ENCODE measurements around the gene DIAPH2. TPM values are rescaled to one million over a fixed set of nuclear protein-coding genes. Genes with fewer than 3 reads are reported as not detected.

Gene DIAPH2
- total and polyA plus RNA-seq, 2 donors (not counting 1 experiment from before 2014, with no cell fraction given) = 16.8 to 18.5 TPM

GRCh38 chrX:97609357-97609756, 924.7 kb downstream of the DIAPH2 start:
- Histone ChIP-seq H3K36me3 (ENCODE audit: control insufficient read depth, insufficient read depth, low read length) (no peaks in the 10 kb centered on the region), H3K9ac (ENCODE audit: insufficient read depth, low read length) (no peak overlapping the region), H3K4me2 (ENCODE audit: extremely low read depth, insufficient read depth, low read length) (no peak overlapping the region), H2AFZ (ENCODE audit: low read length) (no peak overlapping the region), H3K9me3 (ENCODE audit: control insufficient read depth, insufficient read depth, low read depth, low read length) (no peaks in the 10 kb centered on the region), H3K27ac (ENCODE audit: insufficient read depth, low read length) (no peak overlapping the region), H4K20me1 (ENCODE audit: control insufficient read depth, extremely low read depth, insufficient read depth, low read length) (no peaks in the 10 kb centered on the region), H3K79me2 (ENCODE audit: control insufficient read depth, insufficient read depth, low read length) (no peaks in the 10 kb centered on the region), H3K4me3 (replicated peaks in 1 of 4; ENCODE audit: control extremely low read depth in 1 of 4, insufficient read depth in 1 of 4, low read depth in 3 of 4, low read length in 4 of 4) (no peak overlapping the region), H3K4me1 (ENCODE audit: control insufficient read depth, extremely low read depth, insufficient read depth, low read length) (no peaks in the 10 kb centered on the region), H3K27me3 (ENCODE audit: control insufficient read depth, insufficient read depth, low read length) (no peaks in the 10 kb centered on the region)
- TF ChIP-seq CTCF (conservative IDR thresholded peaks at IDR 0.05 in 1 of 2, IDR thresholded peaks at IDR 0.05 in 1 of 2; ENCODE audit: low read depth in 1 of 2, low read length in 2 of 2) (no peak), EZH2 (IDR thresholded peaks at IDR 0.05; ENCODE audit: low read length, missing control alignments) (no peak)
- no peak for DNase-seq (ENCODE audit: low read depth in 2 of 2)

- H3K79me2 ChIP-seq (ENCODE audit: control insufficient read depth, insufficient read depth, low read length) = no peaks in the 10 kb centered on the region
- no peak for DNase-seq (ENCODE audit: low read depth in 2 of 2)
- H3K9ac ChIP-seq (ENCODE audit: insufficient read depth, low read length) = no peak overlapping the region
- no peak overlapping the region for H2AFZ ChIP-seq (ENCODE audit: low read length)
- H3K27me3 ChIP-seq (ENCODE audit: control insufficient read depth, insufficient read depth, low read length) = no peaks in the 10 kb centered on the region
- H4K20me1 ChIP-seq (ENCODE audit: control insufficient read depth, extremely low read depth, insufficient read depth, low read length) = no peaks in the 10 kb centered on the region
- H3K4me1 ChIP-seq (ENCODE audit: control insufficient read depth, extremely low read depth, insufficient read depth, low read length) = no peaks in the 10 kb centered on the region
- no peaks in the 10 kb centered on the region for H3K36me3 ChIP-seq (ENCODE audit: control insufficient read depth, insufficient read depth, low read length)
- H3K4me3 ChIP-seq (replicated peaks in 1 of 4; ENCODE audit: control extremely low read depth in 1 of 4, insufficient read depth in 1 of 4, low read depth in 3 of 4, low read length in 4 of 4) = no peak overlapping the region
- TF ChIP-seq CTCF (conservative IDR thresholded peaks at IDR 0.05 in 1 of 2, IDR thresholded peaks at IDR 0.05 in 1 of 2; ENCODE audit: low read depth in 1 of 2, low read length in 2 of 2) = no peak
- no peak for TF ChIP-seq EZH2 (IDR thresholded peaks at IDR 0.05; ENCODE audit: low read length, missing control alignments)
- no peaks in the 10 kb centered on the region for H3K9me3 ChIP-seq (ENCODE audit: control insufficient read depth, insufficient read depth, low read depth, low read length)
- H3K4me2 ChIP-seq (ENCODE audit: extremely low read depth, insufficient read depth, low read length) = no peak overlapping the region
- no peak overlapping the region for H3K27ac ChIP-seq (ENCODE audit: insufficient read depth, low read length)
Measured at GRCh38 chrX:97609938-97610337, 925.3 kb downstream of the DIAPH2 start.

- no peak overlapping the region for H2AFZ ChIP-seq (ENCODE audit: low read length)
- H3K79me2 ChIP-seq (ENCODE audit: control insufficient read depth, insufficient read depth, low read length) = no peaks in the 10 kb centered on the region
- no peaks in the 10 kb centered on the region for H3K36me3 ChIP-seq (ENCODE audit: control insufficient read depth, insufficient read depth, low read length)
- no peak overlapping the region for H3K4me2 ChIP-seq (ENCODE audit: extremely low read depth, insufficient read depth, low read length)
- H3K27me3 ChIP-seq (ENCODE audit: control insufficient read depth, insufficient read depth, low read length) = no peaks in the 10 kb centered on the region
- no peak overlapping the region for H3K27ac ChIP-seq (ENCODE audit: insufficient read depth, low read length)
- no peaks in the 10 kb centered on the region for H3K9me3 ChIP-seq (ENCODE audit: control insufficient read depth, insufficient read depth, low read depth, low read length)
- DNase-seq (ENCODE audit: low read depth in 2 of 2) = peak; percentile 59 to 71
- TF ChIP-seq CTCF (conservative IDR thresholded peaks at IDR 0.05 in 1 of 2, IDR thresholded peaks at IDR 0.05 in 1 of 2; ENCODE audit: low read depth in 1 of 2, low read length in 2 of 2) (no peak), EZH2 (IDR thresholded peaks at IDR 0.05; ENCODE audit: low read length, missing control alignments) (no peak)
- no peaks in the 10 kb centered on the region for H4K20me1 ChIP-seq (ENCODE audit: control insufficient read depth, extremely low read depth, insufficient read depth, low read length)
- no peak overlapping the region for H3K4me3 ChIP-seq (replicated peaks in 1 of 4; ENCODE audit: control extremely low read depth in 1 of 4, insufficient read depth in 1 of 4, low read depth in 3 of 4, low read length in 4 of 4)
- H3K4me1 ChIP-seq (ENCODE audit: control insufficient read depth, extremely low read depth, insufficient read depth, low read length) = peaks cover 2% of the 10 kb centered on the region
- H3K9ac ChIP-seq (ENCODE audit: insufficient read depth, low read length) = no peak overlapping the region
Measured at GRCh38 chrX:97616883-97617530, 932.4 kb downstream of the DIAPH2 start.

Measured in fibroblast of lung (primary cell).